Hepatocyte (in vitro differentiated cells): ENCODE measurements around the gene SEPTIN8.

Source experiments
- EZH2 ChIP-seq: fragments of 200-600 bp; sonication (generic); IDR thresholded peaks from 2 replicates; pipeline ENCODE4 v1.6.1; 2016; ENCODE audit warnings: antibody characterized with exemption, mild to moderate bottlenecking, borderline replicate concordance
- EZH2phosphoT487 ChIP-seq: fragments of 200-600 bp; sonication (generic); IDR thresholded peaks from one replicate; pipeline ENCODE4 v1.6.1; 2018; ENCODE audit warnings: antibody characterized with exemption, mild to moderate bottlenecking, low read depth, moderate library complexity; ENCODE audit not compliant: unreplicated experiment, severe bottlenecking
- TF ChIP-seq, protein P1 (sequence below): fragments of 200-600 bp; sonication (generic); IDR thresholded peaks from 2 replicates; pipeline ENCODE4 v1.5.1; 2016; ENCODE audit warnings: antibody characterized with exemption, mild to moderate bottlenecking; ENCODE audit not compliant: poor library complexity

DNA sequence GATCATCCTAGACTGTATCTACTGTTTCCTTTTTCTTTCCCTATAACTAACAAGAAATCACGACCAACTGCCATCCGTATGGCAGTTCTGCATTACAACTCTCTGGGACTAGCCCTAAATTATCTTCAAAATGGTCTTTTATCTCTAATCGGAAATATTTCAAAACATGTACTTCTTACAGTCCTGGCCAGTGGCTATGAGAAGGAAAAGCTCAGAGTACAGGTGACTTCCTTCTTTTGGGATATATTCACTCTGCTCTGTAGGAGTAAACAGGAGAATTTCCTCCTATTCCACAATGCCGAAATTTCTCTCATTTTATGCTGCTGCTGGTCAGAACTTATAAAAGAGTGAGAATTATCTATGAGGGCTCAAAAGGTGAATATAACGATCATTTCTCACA lies 1.8 kb upstream of the SEPTIN8 start:
- TF ChIP-seq, protein P1, sequence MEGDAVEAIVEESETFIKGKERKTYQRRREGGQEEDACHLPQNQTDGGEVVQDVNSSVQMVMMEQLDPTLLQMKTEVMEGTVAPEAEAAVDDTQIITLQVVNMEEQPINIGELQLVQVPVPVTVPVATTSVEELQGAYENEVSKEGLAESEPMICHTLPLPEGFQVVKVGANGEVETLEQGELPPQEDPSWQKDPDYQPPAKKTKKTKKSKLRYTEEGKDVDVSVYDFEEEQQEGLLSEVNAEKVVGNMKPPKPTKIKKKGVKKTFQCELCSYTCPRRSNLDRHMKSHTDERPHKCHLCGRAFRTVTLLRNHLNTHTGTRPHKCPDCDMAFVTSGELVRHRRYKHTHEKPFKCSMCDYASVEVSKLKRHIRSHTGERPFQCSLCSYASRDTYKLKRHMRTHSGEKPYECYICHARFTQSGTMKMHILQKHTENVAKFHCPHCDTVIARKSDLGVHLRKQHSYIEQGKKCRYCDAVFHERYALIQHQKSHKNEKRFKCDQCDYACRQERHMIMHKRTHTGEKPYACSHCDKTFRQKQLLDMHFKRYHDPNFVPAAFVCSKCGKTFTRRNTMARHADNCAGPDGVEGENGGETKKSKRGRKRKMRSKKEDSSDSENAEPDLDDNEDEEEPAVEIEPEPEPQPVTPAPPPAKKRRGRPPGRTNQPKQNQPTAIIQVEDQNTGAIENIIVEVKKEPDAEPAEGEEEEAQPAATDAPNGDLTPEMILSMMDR: no peak
- TF ChIP-seq EZH2 (no peak), EZH2phosphoT487 (no peak)
